Measurements from ENCODE around the gene IL23A. TPM values are rescaled to one million over a fixed set of nuclear protein-coding genes. Genes with fewer than 3 reads are reported as not detected.

Gene IL23A
- polyA plus RNA-seq, 3 donors: 1.0 to 4.8 (median 1.6) TPM

DNA sequence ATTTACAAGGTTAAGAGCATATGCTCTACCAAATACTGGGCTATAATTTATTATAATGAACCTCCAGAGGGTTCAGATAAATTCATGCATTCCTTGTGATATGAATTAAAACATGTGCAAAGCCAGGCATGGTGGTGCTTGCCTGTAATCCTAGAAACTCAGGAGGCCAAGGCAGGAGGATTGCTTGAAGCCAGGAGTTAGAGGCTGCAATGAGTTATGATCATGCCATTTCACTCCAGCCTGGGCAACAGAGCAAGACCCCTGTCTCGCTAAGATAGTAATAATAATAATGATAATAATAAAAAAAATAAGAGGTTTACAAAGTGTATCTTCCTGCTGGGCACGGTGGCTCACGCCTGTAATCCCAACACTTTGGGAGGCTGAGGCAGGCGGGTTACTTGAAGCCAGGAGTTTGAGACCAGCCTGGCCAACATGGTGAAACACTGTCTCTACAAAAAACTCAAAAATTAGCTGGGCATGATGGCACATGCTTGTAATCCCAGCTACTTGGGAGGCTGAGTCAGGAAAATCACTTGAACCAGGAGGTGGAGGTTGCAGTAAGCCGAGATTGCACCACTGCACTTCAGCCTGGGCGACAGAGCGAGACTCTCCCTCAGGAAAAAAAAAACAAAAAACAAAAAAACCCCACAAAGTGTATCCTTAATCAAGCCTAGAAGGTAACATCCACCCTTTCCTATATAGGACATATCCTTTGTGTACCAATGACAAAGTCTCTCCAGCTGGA is 31.3 kb upstream of the IL23A start:
- intact Hi-C loops (cut with micrococcal nuclease): no loop called here
- no peak for TF ChIP-seq CTCF (IDR thresholded peaks at IDR 0.05)
- peaks cover 34 to 56% of the 10 kb centered on the region in 2 donors for H3K36me3 Mint-ChIP-seq
- 100% methylated on average over 3 of the region's 7 CpGs for WGBS (ENCODE audit: insufficient coverage)
- DNase-seq: no peak
- Histone ChIP-seq H4K20me1 (ENCODE audit: insufficient read depth, low read length) (no peaks in the 10 kb centered on the region), H3K4me1 (ENCODE audit: control insufficient read depth in 1 of 2, insufficient read depth in 2 of 2, low read length in 2 of 2) (no peaks in the 10 kb centered on the region), H3K79me2 (ENCODE audit: insufficient read depth, low read length) (no peaks in the 10 kb centered on the region), H3K4me2 (replicated peaks; ENCODE audit: extremely low read depth, low read length, poor library complexity, severe bottlenecking) (no peak overlapping the region), H3K36me3 (replicated peaks in 1 of 2; ENCODE audit: control insufficient read depth in 1 of 2, insufficient read depth in 2 of 2, low read length in 2 of 2) (peaks cover 39 to 64% of the 10 kb centered on the region in 2 donors), H3K9me3 (replicated peaks in 1 of 2; ENCODE audit: control insufficient read depth in 1 of 2, insufficient read depth in 1 of 2, low read length in 2 of 2) (no peaks in the 10 kb centered on the region), H3K27me3 (ENCODE audit: control insufficient read depth in 2 of 2, insufficient read depth in 2 of 2, low read length in 2 of 2) (no peaks in the 10 kb centered on the region), H3K9ac (ENCODE audit: insufficient read depth, low read length, poor library complexity, severe bottlenecking) (no peak overlapping the region), H3K27ac (ENCODE audit: low read depth in 1 of 2, low read length in 2 of 2) (no peak overlapping the region), H3K4me3 (replicated peaks in 1 of 3; ENCODE audit: low read depth in 2 of 3, low read length in 3 of 3) (no peak overlapping the region), H2AFZ (ENCODE audit: insufficient read depth, low read depth, low read length, poor library complexity, severe bottlenecking) (no peak overlapping the region)
- no peak overlapping the region for H3K27ac Mint-ChIP-seq
- H3K4me3 Mint-ChIP-seq: no peak overlapping the region
- no peaks in the 10 kb centered on the region for H3K9me3 Mint-ChIP-seq
- peaks cover 2% of the 10 kb centered on the region for H3K4me1 Mint-ChIP-seq
- no peaks in the 10 kb centered on the region for H3K27me3 Mint-ChIP-seq (ENCODE audit: low read depth in 3 of 3)

DNA sequence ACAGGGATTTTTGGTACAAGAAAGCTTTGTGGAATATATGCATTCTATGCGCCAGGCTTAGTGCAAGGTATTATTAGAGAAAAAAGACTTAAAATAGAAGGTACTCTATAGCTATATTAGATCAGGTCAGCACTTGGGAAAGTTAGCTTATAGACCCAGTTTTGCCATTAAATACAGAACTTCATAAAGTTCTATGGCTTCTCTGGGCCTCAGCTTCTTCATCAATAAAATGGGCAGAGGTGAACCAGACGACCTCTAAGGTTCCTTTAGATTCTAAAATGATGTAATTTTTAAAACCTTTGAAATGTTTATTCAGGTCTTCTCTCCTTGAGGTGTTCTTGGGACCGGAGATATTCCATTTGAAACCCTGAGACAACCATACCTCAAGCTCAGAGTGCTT is 30.0 kb upstream of the IL23A start:
- Histone ChIP-seq H3K27ac (ENCODE audit: low read depth in 1 of 2, low read length in 2 of 2) (no peak overlapping the region), H2AFZ (ENCODE audit: insufficient read depth, low read depth, low read length, poor library complexity, severe bottlenecking) (no peak overlapping the region), H3K9me3 (replicated peaks in 1 of 2; ENCODE audit: control insufficient read depth in 1 of 2, insufficient read depth in 1 of 2, low read length in 2 of 2) (no peaks in the 10 kb centered on the region), H3K4me1 (ENCODE audit: control insufficient read depth in 1 of 2, insufficient read depth in 2 of 2, low read length in 2 of 2) (no peaks in the 10 kb centered on the region), H3K4me2 (replicated peaks; ENCODE audit: extremely low read depth, low read length, poor library complexity, severe bottlenecking) (no peak overlapping the region), H3K4me3 (replicated peaks in 1 of 3; ENCODE audit: low read depth in 2 of 3, low read length in 3 of 3) (no peak overlapping the region), H3K9ac (ENCODE audit: insufficient read depth, low read length, poor library complexity, severe bottlenecking) (no peak overlapping the region), H4K20me1 (ENCODE audit: insufficient read depth, low read length) (no peaks in the 10 kb centered on the region), H3K79me2 (ENCODE audit: insufficient read depth, low read length) (no peaks in the 10 kb centered on the region), H3K27me3 (ENCODE audit: control insufficient read depth in 2 of 2, insufficient read depth in 2 of 2, low read length in 2 of 2) (no peaks in the 10 kb centered on the region), H3K36me3 (replicated peaks in 1 of 2; ENCODE audit: control insufficient read depth in 1 of 2, insufficient read depth in 2 of 2, low read length in 2 of 2) (peaks cover 39 to 67% of the 10 kb centered on the region in 2 donors)
- DNase-seq: no peak
- peaks cover 2% of the 10 kb centered on the region for H3K4me1 Mint-ChIP-seq
- H3K9me3 Mint-ChIP-seq: no peaks in the 10 kb centered on the region
- no peak overlapping the region for H3K4me3 Mint-ChIP-seq
- intact Hi-C loops (cut with micrococcal nuclease): no loop called here
- peaks cover 34 to 67% of the 10 kb centered on the region in 2 donors for H3K36me3 Mint-ChIP-seq
- TF ChIP-seq CTCF (IDR thresholded peaks at IDR 0.05): no peak
- no peak overlapping the region for H3K27ac Mint-ChIP-seq
- no peaks in the 10 kb centered on the region for H3K27me3 Mint-ChIP-seq (ENCODE audit: low read depth in 3 of 3)
- WGBS (ENCODE audit: insufficient coverage): 80% methylated on average over 1 of the region's 3 CpGs

Measured in CD14-positive monocyte (primary cell).